DMS 273 (cell line): ENCODE results near the gene OLFM1.
A peak's percentile ranks its signal among the peaks of the same experiment; 100 is the strongest.
"Not testable (repeated sequence)": the region's sequence is repeated elsewhere in the genome, so short reads cannot be mapped to it uniquely, and the experiment has no call there.

Experiments
- DNase-seq: peaks from one replicate; lab custom pipeline; 2025; ENCODE audit not compliant: unreplicated experiment; lab: John Stamatoyannopoulos, UW

OLFM1 gene

DNA sequence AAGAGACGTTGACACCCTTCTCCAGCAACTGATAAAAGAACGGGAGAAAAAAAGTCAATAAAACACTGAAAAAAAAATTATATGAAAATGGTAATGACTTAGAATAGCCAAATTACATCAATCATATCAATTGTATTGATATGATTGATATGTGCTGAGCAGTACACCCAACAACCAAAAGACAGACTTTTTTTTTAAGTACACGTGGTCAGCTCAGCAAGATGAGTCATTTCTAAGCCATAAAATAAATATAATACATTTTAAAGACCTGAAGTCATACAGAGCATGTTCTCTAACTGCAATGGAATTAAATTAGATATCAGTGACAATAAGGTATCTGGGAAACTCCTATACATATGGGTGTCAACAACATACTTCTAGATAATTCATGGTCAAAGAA, 30.9 kb upstream of the OLFM1 start:
- no peak for DNase-seq

DNA sequence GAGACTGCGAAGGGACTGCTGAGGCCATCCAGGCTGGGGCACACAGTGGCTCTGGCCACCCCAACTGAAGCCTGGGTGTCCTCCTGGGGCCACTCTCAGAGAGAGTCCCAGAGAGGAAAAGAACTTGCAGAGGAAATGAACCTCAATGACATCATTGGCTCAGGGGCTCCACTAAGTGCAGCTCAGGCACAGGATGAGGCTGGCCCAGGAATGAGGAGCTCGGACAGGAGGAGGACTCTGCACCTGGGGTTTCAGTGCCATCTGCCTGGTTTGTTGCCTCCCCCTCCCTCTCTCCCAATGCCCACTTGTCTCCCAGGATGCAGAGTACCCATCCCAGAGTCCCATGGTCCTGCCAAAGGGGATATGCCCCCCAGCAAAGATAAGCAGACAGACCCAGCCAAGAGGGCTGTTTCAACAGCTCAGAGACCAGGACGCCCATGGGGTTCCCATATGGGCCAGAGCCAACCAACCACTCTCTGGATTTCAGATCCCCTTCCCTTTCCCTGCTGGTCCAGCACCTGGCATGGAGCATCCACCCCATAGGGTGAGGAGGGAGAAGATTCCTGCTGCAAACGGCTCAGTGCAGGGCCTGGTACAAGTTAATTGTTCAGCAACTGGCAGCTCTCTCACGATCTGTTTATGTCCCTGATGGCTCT, 26.9 kb upstream of the OLFM1 start:
- DNase-seq = no peak

DNA sequence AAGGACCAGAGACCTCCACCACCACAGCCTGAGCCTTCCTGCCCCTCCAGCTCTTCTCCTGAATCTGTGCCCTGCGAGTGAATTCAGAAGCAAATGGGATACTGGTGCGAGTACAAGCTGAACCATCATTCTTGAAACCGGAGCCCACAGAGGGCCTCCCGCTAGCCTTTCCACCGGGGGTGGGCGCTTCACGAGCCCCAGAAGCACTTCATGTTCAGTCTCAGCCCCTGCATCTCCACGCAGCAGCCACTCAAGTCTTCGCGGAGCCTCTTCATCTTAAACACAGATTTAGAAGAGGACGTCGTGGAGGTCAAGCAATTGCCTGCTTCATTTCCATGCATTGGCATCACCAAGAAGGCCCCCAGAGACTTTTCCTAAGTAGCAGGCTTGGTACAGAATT, 26.0 kb upstream of the OLFM1 start:
- no peak for DNase-seq

DNA sequence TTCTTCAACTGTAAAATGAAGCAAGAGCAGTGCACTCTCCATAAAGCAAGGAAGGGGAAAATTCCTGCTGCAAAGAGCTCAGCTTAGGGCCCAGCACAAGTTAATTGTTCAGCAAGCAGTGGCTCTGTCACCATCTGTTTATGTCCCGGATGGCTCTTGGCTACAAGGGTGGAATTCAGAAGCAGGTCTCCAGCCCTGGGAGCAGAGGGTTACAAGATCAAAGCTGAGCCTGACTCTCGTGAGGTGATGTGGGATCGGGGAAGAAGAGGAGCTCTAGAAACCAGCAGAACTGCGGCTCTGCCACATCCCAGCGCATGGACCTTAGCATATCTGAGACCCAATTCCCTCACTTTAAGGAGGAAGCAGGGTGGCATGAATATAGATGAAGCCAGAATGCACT, 25.2 kb upstream of the OLFM1 start:
- DNase-seq = no peak

DNA sequence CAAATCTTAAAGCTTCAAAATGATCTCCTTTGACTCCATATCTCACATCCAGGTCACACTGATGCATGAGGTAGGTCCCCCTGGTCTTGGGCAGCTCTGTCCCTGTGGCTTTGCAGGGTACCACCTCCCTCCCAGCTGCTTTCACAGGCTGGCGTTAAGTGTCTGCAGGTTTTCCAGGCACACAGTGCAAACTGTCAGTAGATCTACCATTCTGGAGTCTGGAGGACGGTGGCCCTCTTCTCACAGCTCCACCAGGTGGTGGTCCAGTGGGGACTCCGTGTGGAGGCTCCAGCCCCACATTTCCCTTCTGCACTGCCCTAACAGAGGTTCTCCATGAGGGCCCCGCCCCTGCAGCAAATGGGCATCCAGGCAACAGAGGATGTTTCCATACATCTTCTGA, 24.0 kb upstream of the OLFM1 start:
- not testable (repeated sequence) for DNase-seq

DNA sequence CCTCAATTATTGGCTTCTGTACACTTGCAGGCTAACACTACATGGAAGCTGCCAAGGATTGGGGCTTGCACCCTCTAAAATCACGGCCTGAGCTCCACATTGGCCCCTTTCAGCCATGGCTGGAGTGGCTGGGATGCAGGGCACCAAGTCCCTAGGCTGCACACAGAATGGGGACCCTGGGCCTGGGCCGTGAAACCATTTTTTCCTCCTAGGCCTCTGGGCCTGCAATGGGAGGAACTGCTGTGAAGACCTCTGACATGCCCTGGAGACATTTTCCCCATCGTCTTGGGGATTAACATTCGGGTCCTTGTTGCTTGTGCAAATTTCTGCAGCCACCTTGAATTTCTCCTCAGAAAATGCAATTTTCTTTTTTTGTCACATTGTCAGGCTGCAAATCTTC, 23.6 kb upstream of the OLFM1 start:
- not testable (repeated sequence) for DNase-seq

DNA sequence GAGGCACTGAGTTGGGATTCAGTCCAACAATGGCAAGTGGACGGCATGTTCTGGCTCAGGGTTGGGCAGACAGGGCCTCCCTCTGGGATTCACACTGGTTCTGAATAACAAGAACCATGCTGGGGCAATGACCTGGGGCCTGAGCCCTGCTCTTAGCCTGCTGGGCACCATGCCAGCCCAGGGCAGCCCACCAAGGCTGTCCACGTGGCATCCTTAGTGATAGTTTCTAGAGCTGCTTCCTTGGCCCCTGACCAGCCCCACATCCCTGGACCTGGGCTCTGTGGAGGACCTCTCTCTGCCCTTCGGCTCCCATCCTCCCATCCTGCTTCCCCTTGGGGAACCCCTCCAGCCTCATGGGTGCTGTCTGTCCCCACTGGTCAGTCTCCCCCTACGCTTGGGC, 22.3 kb upstream of the OLFM1 start:
- no peak for DNase-seq

DNA sequence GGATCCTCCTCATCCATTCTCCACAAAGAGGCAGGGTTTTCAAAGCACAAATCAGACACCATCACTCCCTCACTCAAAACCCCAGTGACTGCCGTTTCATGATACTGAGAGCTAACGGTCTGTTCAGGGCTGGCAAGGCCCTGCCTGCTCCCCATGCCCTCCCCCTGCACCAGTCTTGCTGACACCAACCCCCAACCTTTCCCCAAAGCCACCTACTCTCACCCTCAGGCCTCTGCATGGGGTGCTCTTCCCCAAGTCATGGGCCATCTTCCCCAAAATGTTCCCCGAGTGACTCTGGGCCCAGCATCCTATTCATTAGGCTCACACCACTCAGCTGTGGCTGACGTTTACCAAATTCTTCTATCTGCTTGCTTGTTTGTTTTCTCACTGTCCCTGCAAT, 21.7 kb upstream of the OLFM1 start:
- DNase-seq = no peak

DNA sequence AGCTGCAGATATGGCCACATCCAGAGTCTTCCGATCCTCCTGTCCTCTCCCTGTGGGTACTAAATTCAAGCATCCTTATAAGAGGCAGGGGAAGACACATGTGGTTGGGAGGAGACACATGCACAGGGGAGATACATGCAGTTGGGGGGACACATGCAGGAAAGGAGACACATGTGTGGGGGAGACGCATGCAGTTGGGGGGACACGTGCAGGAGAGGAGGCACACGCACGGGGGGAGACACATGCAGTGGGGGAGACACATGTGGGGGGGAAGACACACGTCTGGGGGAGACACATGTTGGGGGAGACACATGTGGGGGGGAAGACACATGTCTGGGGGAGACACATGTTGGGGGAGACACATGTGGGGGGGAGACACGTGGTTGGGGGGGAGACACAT, 21.2 kb upstream of the OLFM1 start:
- DNase-seq = no peak

DNA sequence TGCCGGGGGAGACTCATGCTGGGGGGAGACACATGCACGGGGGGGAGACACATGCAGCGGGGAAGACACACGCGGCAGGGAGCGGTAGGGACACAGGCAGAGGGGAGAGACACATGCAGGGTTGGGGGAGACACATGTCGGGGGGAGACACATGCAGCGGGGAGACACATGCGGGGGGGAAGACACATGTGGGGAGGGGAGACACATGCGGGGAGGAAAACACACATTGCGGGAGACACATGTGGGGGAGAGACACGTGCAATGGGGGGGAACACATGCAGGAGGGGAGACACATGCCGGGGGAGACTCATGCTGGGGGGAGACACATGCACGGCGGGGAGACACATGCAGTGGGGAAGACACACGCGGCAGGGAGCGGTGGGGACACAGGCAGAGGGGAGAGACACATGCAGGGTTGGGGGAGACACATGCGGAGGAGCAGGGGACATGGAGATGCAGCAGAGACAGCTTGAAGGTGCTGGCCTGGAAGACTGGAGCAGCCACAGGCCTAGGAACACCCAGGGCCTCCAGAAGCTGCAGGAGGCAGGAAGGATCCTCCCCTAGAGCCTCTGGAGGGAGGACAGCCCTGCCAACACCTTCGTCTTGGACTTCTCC, 20.3 kb upstream of the OLFM1 start:
- DNase-seq = no peak

DNA sequence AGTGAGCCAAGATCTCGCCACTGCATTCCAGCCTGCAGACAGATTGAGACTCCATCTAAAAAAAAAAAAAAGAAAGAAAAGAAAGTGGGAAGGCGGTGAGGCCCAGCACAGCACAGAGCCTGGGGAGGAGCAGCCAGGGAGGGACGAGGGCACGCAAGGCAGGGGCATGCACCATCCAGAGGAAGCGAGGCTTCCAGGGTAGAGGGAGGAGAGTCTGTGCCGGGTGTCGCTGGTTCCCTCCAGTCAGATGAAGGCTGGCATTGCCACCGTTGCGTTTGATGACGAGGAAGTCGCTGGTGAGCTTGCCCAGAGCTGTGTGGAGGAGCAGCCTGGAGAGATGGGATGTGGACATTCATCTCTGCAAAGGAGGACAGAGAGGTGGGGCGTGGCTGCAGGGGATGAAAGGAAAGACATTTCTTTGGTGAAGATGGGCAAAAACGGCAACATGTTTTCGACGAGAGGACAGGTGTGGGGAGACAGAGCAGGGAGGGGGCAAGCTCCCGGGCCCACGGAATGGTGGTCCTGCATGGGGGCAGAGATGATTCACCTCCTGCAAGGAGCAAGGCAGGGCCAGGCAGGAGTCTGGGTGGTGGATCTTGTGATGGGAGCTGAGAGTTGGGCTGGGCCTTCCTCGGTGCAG, 18.6 kb upstream of the OLFM1 start:
- no peak for DNase-seq

DNA sequence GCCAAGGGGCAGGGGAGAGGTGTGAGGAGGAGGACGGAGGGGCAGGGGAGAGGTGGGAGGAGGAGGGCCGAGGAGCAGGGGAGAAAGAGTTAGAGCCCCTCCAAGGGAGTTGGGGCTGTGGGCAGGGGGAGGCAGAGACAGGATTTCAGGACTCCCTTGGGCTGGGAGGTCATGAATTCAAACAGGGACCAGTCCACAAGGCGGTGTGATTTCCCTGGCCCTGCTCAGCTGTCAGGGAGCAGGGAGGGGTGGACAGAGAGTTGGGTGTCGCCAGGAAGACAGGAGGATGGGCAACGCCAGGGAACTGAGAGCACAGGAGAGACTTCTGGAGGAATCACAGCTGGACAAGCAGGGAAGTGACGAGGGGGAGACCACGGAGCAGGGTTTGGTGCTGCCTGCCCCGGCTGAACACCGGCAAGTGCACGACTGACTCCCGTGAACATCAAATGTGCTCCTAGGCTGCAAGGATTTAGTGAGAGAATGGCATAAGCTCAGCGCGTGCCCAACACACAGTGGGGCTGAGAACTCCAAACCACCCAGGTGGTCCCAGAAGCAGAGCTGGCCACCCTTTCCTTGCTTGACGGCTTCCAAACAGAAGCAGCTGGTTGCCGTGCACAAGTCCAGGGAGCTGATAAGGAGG, 17.8 kb upstream of the OLFM1 start:
- peak; percentile 37 for DNase-seq

DNA sequence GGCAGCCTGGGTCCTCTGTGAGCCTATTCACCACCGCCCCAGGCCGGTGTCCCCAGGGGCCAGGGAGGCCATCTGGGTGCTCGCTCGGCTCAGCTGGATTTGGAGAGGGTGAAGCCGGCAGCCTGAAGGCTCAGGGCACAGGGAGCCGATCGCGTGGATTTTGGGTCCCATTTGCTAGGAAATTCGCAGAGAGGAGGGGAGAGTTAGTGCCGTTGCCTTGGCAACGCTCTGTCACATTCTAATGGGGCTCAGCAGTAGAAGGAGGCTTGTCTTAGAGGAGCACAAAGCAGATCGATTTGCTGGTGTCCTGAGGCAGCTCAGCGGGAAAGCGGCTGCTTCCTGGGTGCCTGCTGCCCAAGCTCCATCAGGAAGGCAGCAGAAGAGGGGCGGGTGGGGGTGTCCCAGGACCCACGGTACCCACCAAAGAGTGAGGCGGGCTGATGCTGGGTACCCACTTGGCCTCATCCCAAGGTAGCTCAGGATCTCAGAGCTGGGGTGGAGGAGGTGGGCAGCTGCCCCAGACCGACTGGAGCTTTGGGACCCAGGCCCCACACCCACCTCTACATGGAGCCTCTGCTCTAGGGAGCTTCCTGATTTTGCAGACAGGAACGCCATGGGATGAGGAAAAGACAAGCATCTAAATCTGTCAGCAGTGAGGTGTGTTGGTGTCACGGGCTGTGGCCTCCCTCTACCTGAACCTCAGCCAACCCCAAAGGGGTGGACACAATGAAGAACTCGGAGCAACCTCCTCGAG, 17.1 kb upstream of the OLFM1 start:
- DNase-seq = peak; percentile 43

DNA sequence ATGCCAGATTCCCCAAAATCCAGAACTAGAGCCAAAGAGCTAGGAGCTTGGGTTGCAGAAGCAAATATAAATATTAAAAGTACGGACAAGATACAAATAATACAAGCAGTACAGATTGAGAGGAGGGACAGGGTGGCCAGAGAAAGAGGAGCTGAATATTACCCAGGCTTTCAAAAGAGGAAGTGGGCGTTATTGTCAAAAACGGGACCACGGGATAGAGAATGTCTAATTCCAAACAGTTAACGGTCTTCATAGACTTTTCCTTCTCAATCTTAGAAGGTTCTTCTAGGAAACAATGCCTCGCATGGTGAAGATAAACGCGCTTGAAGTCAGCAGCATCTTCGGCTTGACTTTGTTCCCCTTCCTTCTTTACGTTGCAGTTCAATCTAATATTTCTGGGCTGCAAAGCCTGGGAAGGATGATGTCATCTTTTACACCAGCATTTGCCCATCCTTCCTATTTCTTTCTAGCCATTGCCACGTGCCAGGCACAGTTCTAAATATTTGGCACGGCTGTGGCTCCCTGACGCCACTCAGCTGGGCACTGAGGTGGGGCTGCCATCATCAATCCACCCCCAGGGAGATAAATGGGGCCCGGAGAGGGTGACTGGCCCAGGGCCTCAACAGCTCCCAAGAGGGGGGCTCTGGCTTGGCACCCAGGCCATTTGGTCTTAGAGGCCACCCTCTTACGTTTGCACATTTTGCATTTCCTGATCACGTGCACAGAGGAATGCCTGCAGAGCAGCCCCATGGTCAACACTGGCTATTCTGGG, 16.3 kb upstream of the OLFM1 start:
- DNase-seq = no peak

DNA sequence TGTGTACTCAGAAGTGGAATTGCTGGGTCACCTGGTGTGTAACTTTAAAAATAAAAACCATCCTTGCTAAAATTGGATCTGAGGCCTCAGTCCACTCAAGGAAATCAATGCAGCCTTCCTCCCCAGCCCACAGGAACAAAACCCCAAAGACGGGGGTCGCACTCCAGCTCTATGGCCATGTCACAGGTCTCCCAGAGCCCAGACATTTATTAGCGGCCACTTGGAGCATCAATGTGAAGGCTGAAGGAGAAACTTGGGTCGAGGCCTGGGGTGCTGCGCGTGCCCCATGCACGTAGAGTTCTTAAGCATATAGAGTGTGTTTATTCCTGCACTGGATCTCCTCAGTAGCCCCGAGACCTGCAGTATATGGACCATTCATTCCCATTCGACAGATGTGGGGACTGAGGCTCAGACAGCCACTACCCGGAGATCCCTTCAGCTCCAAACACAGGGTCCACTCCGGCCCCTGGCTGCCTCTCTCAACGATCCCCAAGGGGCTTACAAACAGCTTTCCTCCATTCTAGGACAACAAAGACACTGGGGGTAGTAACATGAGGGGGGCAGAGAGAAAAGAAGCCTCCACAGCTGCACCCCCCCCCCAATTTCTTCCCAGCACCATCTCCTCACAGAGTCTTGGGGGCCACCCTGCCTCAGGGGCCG, 14.3 kb upstream of the OLFM1 start:
- no peak for DNase-seq

DNA sequence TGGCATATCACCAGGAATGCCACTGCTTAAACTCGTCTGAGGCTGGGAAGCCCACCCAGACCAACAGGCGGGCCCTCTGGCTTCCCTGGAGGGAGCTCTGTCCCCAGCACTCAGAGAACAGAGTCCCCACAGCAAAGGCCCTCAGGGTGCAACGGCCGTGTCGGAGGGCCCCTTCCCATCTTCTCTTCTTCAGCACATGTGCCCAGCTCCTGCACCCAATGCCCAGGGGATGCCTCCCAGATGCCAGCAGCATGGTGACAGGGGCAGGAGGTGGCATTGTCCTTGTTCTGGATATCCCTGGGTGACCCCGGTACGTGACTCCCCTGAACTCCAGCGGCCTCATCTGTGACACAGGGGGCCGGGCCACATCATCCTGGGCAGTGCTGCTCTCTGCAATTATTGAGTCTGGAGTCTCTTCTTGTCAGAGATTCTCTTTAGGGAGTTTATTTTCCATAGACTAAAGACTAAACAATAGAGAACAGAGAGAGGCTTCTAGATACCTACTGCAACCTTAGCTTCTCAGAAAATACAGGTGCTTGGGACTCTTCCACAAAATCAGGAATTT, 13.6 kb upstream of the OLFM1 start:
- no peak for DNase-seq

DNA sequence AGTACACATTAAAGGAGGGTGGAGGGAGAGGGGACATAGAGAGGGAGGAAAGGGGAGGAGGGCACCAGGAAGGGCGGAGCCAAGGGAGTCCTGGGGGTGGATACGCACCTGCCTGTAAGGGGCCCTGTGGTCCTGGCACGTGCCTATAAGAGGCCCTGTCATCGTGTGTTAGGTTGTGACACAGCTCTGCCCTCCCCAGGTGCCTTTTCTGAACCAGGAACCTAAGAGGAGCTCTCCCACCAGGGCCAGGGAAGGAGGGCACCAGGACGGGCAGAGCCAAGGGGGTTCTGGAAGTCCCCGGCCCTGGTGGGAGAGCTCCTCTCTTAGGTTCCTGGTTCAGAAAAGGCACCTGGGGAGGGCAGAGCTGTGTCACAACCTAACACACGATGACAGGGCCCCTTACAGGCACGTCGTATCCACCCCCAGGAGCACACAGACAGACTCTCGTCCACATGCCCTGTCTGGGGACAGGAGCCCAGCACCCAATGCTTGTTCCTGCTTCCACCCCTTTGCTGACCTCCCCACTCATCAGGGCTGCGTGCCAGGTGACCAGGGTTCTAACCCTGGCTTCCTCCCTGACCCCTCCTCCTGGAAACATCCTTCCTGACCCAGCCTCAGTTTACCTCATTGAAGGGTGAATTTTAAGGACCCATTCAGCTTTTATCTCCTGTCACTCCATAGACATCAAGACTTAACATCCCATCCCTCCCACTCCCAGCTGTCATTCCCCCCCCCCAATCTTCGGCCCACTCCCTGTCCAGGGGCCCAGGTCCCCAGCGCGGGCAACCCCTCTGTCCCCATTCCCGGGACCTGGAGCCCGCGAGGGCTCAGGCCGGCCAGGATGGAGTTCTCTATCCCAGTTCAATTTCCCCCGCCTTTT, 12.9 kb upstream of the OLFM1 start:
- no peak for DNase-seq

DNA sequence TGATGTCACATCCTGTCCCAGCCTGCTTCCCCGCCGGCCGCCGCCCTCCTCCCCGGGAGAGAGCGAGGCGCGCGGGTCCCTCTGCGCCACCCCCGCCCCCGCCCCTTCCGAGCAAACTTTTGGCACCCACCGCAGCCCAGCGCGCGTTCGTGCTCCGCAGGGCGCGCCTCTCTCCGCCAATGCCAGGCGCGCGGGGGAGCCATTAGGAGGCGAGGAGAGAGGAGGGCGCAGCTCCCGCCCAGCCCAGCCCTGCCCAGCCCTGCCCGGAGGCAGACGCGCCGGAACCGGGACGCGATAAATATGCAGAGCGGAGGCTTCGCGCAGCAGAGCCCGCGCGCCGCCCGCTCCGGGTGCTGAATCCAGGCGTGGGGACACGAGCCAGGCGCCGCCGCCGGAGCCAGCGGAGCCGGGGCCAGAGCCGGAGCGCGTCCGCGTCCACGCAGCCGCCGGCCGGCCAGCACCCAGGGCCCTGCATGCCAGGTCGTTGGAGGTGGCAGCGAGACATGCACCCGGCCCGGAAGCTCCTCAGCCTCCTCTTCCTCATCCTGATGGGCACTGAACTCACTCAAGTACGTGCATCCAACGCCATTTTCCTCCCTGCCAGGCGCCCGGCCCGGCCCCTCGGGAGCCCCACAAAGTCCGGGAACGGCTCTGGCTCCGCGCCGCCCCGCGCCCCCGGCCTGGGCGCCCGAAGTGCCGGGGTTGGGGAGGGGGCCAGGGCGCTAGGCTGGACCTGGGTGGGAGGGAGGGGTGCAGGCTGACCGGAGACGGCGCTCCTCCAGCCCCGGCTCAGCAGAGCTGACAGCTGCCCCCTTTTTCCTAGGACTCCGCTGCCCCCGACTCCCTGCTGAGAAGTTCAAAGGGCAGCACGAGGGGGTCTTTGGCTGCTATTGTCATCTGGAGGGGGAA, 12.0 kb upstream of the OLFM1 start:
- DNase-seq = peak; percentile 94
